Transverse colon (tissue), 3 donors: Measurements from ENCODE around the gene PCBP2.

Experiments used
- POLR2A ChIP-seq: fragments of 450-650 bp; IDR thresholded peaks from one replicate; pipeline ENCODE4 v1.6.1; 2016; ENCODE audit warnings: antibody characterized with exemption, mild to moderate bottlenecking, moderate library complexity
- TF ChIP-seq, protein P1 (sequence below), 5 experiments: fragments of 200-600 bp in 3 of 5; fragments of 450-650 bp in 2 of 5; sonication (generic) in 3 of 5; IDR thresholded peaks; 1 replicate in 2 of 5; 2 replicates in 3 of 5; pipeline ENCODE4 v1.5.1; 2016 to 2017; ENCODE audit warnings: antibody characterized with exemption in 5 of 5, inconsistent platforms in 3 of 5, mild to moderate bottlenecking in 2 of 5, moderate library complexity in 1 of 5

DNA sequence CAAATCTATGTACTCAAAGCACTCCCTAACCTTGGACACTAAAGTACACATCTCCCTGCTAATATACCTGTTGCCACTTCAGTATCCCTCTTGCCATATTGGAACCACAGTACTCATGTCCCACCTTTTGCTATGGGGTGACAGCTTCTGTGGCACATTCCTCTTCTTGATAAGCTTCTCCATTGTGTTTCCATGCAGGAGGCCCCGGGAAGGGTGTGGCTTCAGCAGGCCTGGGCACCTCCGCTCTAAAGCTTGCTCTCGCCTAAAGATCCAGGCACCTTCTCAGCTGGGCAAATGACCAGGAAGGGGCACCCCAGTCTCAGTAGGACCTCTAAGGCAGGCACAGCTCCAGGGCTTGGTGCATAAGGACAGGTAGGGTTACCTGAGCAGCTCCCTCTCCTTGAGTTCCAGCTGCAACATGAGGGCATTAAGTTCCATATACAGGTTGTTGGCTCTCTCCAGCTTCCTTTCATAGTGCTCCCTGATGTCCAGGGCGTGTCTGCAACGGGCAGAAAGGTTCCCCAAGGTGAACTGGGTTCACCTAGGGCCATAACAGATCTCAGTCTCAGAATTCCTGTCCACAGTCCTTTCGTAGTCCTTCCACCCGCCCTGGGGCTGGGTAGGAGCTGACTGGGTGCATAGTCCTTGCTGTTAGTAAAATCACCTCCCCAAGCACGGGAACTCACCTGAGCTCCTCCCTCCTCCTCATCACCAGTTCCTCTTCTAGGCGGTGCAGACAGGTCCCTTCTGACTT, 31.5 kb downstream of the PCBP2 start:
- no peak for TF ChIP-seq POLR2A
- TF ChIP-seq, protein P1, sequence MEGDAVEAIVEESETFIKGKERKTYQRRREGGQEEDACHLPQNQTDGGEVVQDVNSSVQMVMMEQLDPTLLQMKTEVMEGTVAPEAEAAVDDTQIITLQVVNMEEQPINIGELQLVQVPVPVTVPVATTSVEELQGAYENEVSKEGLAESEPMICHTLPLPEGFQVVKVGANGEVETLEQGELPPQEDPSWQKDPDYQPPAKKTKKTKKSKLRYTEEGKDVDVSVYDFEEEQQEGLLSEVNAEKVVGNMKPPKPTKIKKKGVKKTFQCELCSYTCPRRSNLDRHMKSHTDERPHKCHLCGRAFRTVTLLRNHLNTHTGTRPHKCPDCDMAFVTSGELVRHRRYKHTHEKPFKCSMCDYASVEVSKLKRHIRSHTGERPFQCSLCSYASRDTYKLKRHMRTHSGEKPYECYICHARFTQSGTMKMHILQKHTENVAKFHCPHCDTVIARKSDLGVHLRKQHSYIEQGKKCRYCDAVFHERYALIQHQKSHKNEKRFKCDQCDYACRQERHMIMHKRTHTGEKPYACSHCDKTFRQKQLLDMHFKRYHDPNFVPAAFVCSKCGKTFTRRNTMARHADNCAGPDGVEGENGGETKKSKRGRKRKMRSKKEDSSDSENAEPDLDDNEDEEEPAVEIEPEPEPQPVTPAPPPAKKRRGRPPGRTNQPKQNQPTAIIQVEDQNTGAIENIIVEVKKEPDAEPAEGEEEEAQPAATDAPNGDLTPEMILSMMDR (IDR thresholded peaks at IDR 0.05) = no peak
